ENCODE data around the gene GPR4. TPM values are rescaled to one million over a fixed set of nuclear protein-coding genes. Genes with fewer than 3 reads are reported as not detected.

The GPR4 gene
- total RNA-seq, 3 donors from 2014 or later: 0.84 to 1.0 (median 1.0) TPM

- Histone ChIP-seq H3K9me3 (no peaks in the 10 kb centered on the region), H3K4me3 (no peak overlapping the region), H3K4me1 (ENCODE audit: low read depth) (peaks cover 24% of the 10 kb centered on the region), H3K36me3 (ENCODE audit: low read depth) (no peaks in the 10 kb centered on the region)
- no peak for TF ChIP-seq CTCF (IDR thresholded peaks at IDR 0.05)
- ATAC-seq (peak; percentile 88), DNase-seq (no peak)
- intact Hi-C loops (cut with DNase I, micrococcal nuclease): no loop called here
These were observed 33.3 kb downstream of the GPR4 start for GRCh38 chr19:45568732-45569131.

- Histone ChIP-seq H3K4me1 (ENCODE audit: low read depth) (peaks cover 29% of the 10 kb centered on the region), H3K4me3 (no peak overlapping the region), H3K9me3 (no peaks in the 10 kb centered on the region), H3K36me3 (ENCODE audit: low read depth) (no peaks in the 10 kb centered on the region)
- DNase-seq (no peak), ATAC-seq (peak; percentile 16)
- TF ChIP-seq CTCF (IDR thresholded peaks at IDR 0.05): no peak
- intact Hi-C loops (cut with DNase I, micrococcal nuclease): no loop called here
These were observed 34.4 kb downstream of the GPR4 start for GRCh38 chr19:45567609-45568008.

GRCh38 chr19:45564131-45564780 is 37.8 kb downstream of the GPR4 start:
- ATAC-seq (no peak), DNase-seq (no peak)
- Histone ChIP-seq H3K4me1 (ENCODE audit: low read depth) (peaks cover 37% of the 10 kb centered on the region), H3K4me3 (no peak overlapping the region), H3K36me3 (ENCODE audit: low read depth) (no peaks in the 10 kb centered on the region), H3K9me3 (no peaks in the 10 kb centered on the region)
- intact Hi-C loops (cut with DNase I, micrococcal nuclease): no loop called here
- no peak for TF ChIP-seq CTCF (IDR thresholded peaks at IDR 0.05)

- intact Hi-C loops (cut with DNase I, micrococcal nuclease): no loop called here
- Histone ChIP-seq H3K4me1 (ENCODE audit: low read depth) (peaks cover 21% of the 10 kb centered on the region), H3K36me3 (ENCODE audit: low read depth) (no peaks in the 10 kb centered on the region), H3K4me3 (no peak overlapping the region), H3K9me3 (no peaks in the 10 kb centered on the region)
- no peak for TF ChIP-seq CTCF (IDR thresholded peaks at IDR 0.05)
- DNase-seq: peak in 1 of 3 donors; percentile 25
- no peak for ATAC-seq
These were observed 41.3 kb downstream of the GPR4 start for GRCh38 chr19:45560686-45561085.

- DNase-seq (peak in 1 of 3 donors; percentile 15), ATAC-seq (no peak)
- Histone ChIP-seq H3K9me3 (no peaks in the 10 kb centered on the region), H3K4me3 (no peak overlapping the region), H3K36me3 (ENCODE audit: low read depth) (no peaks in the 10 kb centered on the region), H3K4me1 (ENCODE audit: low read depth) (peaks cover 21% of the 10 kb centered on the region)
- intact Hi-C loops (cut with DNase I, micrococcal nuclease): no loop called here
- no peak for TF ChIP-seq CTCF (IDR thresholded peaks at IDR 0.05)
These were observed 42.0 kb downstream of the GPR4 start for GRCh38 chr19:45560038-45560437.
